NB4 (cell line): ENCODE measurements around the gene WNT9B.

ENCODE experiments used
- MYC ChIP-seq: IDR thresholded peaks from 2 replicates; pipeline ENCODE4 v1.6.1; 2011; ENCODE audit warnings: low read depth, low read length
- POLR2A ChIP-seq: IDR thresholded peaks from 2 replicates; pipeline ENCODE4 v1.6.1; 2011; ENCODE audit warnings: mild to moderate bottlenecking; ENCODE audit not compliant: insufficient read length; ENCODE audit errors: extremely low read depth
- TF ChIP-seq, protein P1 (sequence below): IDR thresholded peaks from one replicate; pipeline ENCODE4 v1.5.1; 2012; ENCODE audit warnings: low read depth, low read length
- TF ChIP-seq, protein P2 (sequence below): IDR thresholded peaks from 2 replicates; pipeline ENCODE4 v1.6.1; 2011; ENCODE audit warnings: low read depth, low read length

DNA sequence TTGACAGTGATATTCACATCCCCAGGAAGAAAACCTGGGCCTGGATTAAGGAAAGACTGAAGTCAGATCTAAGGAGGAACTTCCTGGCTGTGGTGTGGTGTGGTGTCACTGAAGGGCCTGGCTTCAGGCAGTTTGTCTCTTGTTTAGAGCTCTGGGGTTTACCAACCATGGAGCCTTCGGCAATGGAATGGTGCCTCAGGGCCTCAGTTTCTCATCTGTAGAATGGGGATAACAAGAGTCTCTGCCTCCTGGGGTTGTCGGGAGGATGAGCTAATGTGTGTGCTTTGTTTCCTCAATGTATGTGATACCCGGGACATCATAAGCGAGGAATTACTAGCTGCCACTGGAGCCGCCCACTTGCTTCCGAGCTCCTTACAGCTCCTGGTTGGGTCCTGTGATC, 45.6 kb upstream of the WNT9B start:
- TF ChIP-seq, protein P1, sequence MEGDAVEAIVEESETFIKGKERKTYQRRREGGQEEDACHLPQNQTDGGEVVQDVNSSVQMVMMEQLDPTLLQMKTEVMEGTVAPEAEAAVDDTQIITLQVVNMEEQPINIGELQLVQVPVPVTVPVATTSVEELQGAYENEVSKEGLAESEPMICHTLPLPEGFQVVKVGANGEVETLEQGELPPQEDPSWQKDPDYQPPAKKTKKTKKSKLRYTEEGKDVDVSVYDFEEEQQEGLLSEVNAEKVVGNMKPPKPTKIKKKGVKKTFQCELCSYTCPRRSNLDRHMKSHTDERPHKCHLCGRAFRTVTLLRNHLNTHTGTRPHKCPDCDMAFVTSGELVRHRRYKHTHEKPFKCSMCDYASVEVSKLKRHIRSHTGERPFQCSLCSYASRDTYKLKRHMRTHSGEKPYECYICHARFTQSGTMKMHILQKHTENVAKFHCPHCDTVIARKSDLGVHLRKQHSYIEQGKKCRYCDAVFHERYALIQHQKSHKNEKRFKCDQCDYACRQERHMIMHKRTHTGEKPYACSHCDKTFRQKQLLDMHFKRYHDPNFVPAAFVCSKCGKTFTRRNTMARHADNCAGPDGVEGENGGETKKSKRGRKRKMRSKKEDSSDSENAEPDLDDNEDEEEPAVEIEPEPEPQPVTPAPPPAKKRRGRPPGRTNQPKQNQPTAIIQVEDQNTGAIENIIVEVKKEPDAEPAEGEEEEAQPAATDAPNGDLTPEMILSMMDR = no peak
- TF ChIP-seq POLR2A (no peak), MYC (no peak)
- TF ChIP-seq, protein P2, sequence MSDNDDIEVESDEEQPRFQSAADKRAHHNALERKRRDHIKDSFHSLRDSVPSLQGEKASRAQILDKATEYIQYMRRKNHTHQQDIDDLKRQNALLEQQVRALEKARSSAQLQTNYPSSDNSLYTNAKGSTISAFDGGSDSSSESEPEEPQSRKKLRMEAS = no peak
